Breast epithelium (tissue), 4 donors: ENCODE results near the gene CACNA1B. TPM values are rescaled to one million over a fixed set of nuclear protein-coding genes. Genes with fewer than 3 reads are reported as not detected.
"Not testable (repeated sequence)": the region's sequence is repeated elsewhere in the genome, so short reads cannot be mapped to it uniquely, and the experiment has no call there.

Experiments used
- DNase-seq, 2 donors: peaks; one replicate each; pipeline ENCODE4 v3.0.0-alpha.2; 2019; ENCODE audit warnings: low spot score in 2 of 2
- H3K27ac ChIP-seq, 2 donors: fragments of 200-600 bp; sonication (generic) in 1 of 2; one replicate each; pipeline ENCODE4 v1.5.1; 2016 to 2019; ENCODE audit warnings: mild to moderate bottlenecking in 1 of 2
- H3K27me3 ChIP-seq, 2 donors: fragments of 200-600 bp; sonication (generic) in 1 of 2; one replicate each; pipeline versions ENCODE4 v1.5.1 to v1.6.0; 2017 to 2019; ENCODE audit warnings: control low read depth in 1 of 2, mild to moderate bottlenecking in 1 of 2
- H3K36me3 ChIP-seq: fragments of 200-600 bp; one replicate; pipeline ENCODE4 v1.5.1; 2019
- H3K4me1 ChIP-seq, 2 donors: fragments of 200-600 bp; sonication (generic); one replicate each; pipeline ENCODE4 v1.5.1; 2016 to 2019; ENCODE audit warnings: control low read depth in 1 of 2
- H3K4me3 ChIP-seq, 3 donors: fragments of 200-600 bp; sonication (generic); 1 replicate in 2 of 3; 2 replicates in 1 of 3; pipeline ENCODE4 v1.5.1; 2016 to 2019; ENCODE audit warnings: mild to moderate bottlenecking in 3 of 3, moderate library complexity in 2 of 3
- H3K9me3 ChIP-seq, 2 donors: fragments of 200-600 bp; sonication (generic) in 1 of 2; one replicate each; pipeline ENCODE4 v1.5.1; 2016 to 2019; ENCODE audit warnings: control low read depth in 1 of 2
- CTCF ChIP-seq, 3 donors: fragments of 450-650 bp; IDR thresholded peaks; one replicate each; pipeline ENCODE4 v1.5.1; 2016 to 2017; ENCODE audit warnings: antibody characterized with exemption in 3 of 3, mild to moderate bottlenecking in 3 of 3, moderate library complexity in 3 of 3
- POLR2A ChIP-seq: fragments of 450-650 bp; IDR thresholded peaks from one replicate; pipeline ENCODE4 v1.6.1; 2016; ENCODE audit warnings: antibody characterized with exemption, mild to moderate bottlenecking, moderate library complexity
- POLR2AphosphoS5 ChIP-seq, 3 donors: sonication (generic); formaldehyde crosslinking; IDR thresholded peaks; one replicate each; pipeline ENCODE4 v1.6.1; 2017; ENCODE audit warnings: antibody characterized with exemption in 3 of 3
- intact Hi-C: fragments of 100-400 bp; cut with DNase I; formaldehyde crosslinking; loops from one replicate; pipeline ENCODE4 v1.15.1; 2023; ENCODE audit warnings: low total_unique reads
- total RNA-seq, 3 donors: library from RNA; depleted of rRNA; stranded (reverse); fragments of >200 nt; gene quantifications; one replicate each; pipeline ENCODE4 v1.1.0, GENCODE V29; 2016

Gene CACNA1B
- total RNA-seq, 3 donors from 2014 or later = under 0.01 TPM; not detected in 2

GRCh38 chr9:138105561-138106505 lies 228.3 kb downstream of the CACNA1B start:
- Histone ChIP-seq H3K36me3 (no peaks in the 10 kb centered on the region), H3K27me3 (no peaks in the 10 kb centered on the region)
- intact Hi-C loops = no loop called here

GRCh38 chr9:138107039-138107438 lies 229.5 kb downstream of the CACNA1B start:
- H3K4me3 ChIP-seq, intact Hi-C loops, H3K36me3 ChIP-seq, H3K9me3 ChIP-seq, H3K4me1 ChIP-seq, H3K27me3 ChIP-seq, H3K27ac ChIP-seq, DNase-seq: not testable (repeated sequence)

More at GRCh38 chr9:138105561-138106505, 228.3 kb downstream of the CACNA1B start:
- TF ChIP-seq CTCF (IDR thresholded peaks at IDR 0.05) (no peak), POLR2AphosphoS5 (IDR thresholded peaks at IDR 0.05) (no peak), POLR2A (no peak)
- Histone ChIP-seq H3K9me3 (no peaks in the 10 kb centered on the region), H3K4me1 (no peaks in the 10 kb centered on the region), H3K27ac (no peak overlapping the region), H3K4me3 (no peak overlapping the region)
- DNase-seq = peak in 1 of 2 donors; percentile 10

DNA sequence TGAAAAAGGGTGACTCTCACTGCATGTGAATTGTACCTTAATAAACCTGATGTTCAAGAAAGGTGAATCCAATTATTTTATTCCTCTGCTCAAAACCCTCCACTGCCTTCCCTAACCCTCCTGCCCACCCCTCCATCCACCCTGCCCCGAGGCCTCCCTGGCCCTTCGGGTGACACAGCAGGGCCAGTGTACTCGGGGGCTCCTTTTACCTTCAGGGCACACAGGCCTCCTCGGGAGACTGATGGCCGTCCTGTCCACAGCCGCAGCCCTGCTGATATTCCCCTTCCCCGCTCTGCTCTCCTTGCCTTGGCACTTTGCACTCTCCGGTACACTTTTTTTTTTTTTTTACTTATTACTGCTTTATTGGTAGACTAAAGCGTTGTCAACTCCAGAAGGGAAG lies 234.0 kb downstream of the CACNA1B start:
- H3K9me3 ChIP-seq = no peaks in the 10 kb centered on the region
- no peaks in the 10 kb centered on the region for H3K36me3 ChIP-seq
- TF ChIP-seq POLR2A (no peak), POLR2AphosphoS5 (IDR thresholded peaks at IDR 0.05) (no peak), CTCF (IDR thresholded peaks at IDR 0.05) (no peak)
- H3K4me1 ChIP-seq = no peaks in the 10 kb centered on the region
- intact Hi-C loops = no loop called here
- peaks cover 0 to 12% of the 10 kb centered on the region in 2 donors for H3K27me3 ChIP-seq
- no peak overlapping the region for H3K4me3 ChIP-seq
- H3K27ac ChIP-seq = no peak overlapping the region
- DNase-seq = no peak

DNA sequence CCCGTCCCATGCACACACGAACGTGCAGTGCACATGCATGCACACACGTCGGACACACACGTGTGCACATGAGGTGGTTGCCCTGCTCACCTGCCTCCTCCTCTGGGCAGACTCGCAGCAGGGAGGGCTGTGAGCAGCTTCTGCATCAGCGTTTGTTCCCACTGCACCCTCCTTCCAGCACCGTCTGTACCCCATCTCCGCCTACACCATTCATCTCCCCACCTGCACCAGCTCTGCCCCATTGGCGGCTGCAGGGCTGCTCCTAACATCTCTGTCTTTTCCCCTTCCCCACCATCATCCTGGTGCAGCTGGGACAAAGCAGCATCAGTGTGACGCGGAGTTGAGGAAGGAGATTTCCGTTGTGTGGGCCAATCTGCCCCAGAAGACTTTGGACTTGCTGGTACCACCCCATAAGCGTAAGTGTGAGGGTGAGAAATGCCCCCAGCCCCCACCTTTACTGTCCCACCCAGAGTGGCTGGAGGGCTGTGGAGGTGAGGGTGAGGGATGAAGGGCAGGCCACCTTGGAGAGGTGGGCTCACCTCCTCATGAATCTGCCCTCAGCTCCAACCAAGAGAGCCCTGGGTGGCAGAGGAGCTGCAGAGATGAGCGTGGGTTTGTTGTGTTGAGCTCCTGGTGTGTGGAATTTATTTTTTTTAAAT lies 234.6 kb downstream of the CACNA1B start:
- no peaks in the 10 kb centered on the region for H3K36me3 ChIP-seq
- no peak for TF ChIP-seq POLR2AphosphoS5 (IDR thresholded peaks at IDR 0.05)
- TF ChIP-seq POLR2A = no peak
- TF ChIP-seq CTCF (IDR thresholded peaks at IDR 0.05) = no peak
- H3K9me3 ChIP-seq = no peaks in the 10 kb centered on the region
- no peak for DNase-seq
- peaks cover 0 to 12% of the 10 kb centered on the region in 2 donors for H3K27me3 ChIP-seq
- intact Hi-C loops = no loop called here
- no peaks in the 10 kb centered on the region for H3K4me1 ChIP-seq
- H3K4me3 ChIP-seq = no peak overlapping the region
- no peak overlapping the region for H3K27ac ChIP-seq

GRCh38 chr9:138112791-138113600 lies 235.4 kb downstream of the CACNA1B start:
- intact Hi-C loops = no loop called here
- no peaks in the 10 kb centered on the region for H3K4me1 ChIP-seq
- H3K4me3 ChIP-seq = no peak overlapping the region
- TF ChIP-seq POLR2AphosphoS5 (IDR thresholded peaks at IDR 0.05) (no peak), CTCF (IDR thresholded peaks at IDR 0.05) (no peak), POLR2A (no peak)
- no peaks in the 10 kb centered on the region for H3K36me3 ChIP-seq
- DNase-seq = no peak
- no peaks in the 10 kb centered on the region for H3K9me3 ChIP-seq
- no peak overlapping the region for H3K27ac ChIP-seq
- peaks cover 0 to 12% of the 10 kb centered on the region in 2 donors for H3K27me3 ChIP-seq

DNA sequence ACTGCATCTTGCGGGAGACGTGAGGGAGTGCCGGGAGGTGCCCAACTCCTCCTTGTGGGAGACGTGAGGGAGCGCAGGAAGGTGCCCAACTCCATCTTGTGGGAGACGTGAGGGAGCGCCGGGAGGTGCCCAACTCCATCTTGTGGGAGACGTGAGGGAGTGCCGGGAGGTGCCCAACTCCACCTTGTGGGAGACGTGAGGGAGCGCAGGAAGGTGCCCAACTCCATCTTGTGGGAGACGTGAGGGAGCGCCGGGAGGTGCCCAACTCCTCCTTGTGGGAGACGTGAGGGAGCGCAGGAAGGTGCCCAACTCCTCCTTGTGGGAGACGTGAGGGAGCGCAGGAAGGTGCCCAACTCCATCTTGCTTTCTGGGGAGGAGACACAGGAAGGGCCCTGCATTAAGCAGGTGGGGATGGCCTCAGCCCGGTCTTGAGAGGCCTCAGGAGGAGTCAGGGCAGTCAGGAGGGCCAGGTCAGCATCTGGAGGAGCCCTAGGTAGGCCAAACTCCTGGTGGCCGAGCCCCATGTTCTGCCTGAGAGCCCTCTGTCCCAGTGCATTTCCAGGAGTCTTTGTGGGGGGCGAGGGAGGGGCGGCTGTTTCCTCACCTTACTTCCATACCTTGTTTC lies 236.2 kb downstream of the CACNA1B start:
- DNase-seq, H3K9me3 ChIP-seq, H3K36me3 ChIP-seq, H3K27ac ChIP-seq, H3K4me3 ChIP-seq, H3K4me1 ChIP-seq, intact Hi-C loops: not testable (repeated sequence)
- H3K27me3 ChIP-seq = peaks cover 0 to 12% of the 10 kb centered on the region in 2 donors
